ENCODE results near the gene NT5DC4. TPM values are rescaled to one million over a fixed set of nuclear protein-coding genes. Genes with fewer than 3 reads are reported as not detected.

The NT5DC4 gene
- total RNA-seq, 1 donor from 2014 or later, result not detected

- no peaks in the 10 kb centered on the region for H3K36me3 Mint-ChIP-seq (ENCODE audit: unreplicated experiment)
- no peak overlapping the region for H3K4me3 Mint-ChIP-seq (ENCODE audit: unreplicated experiment)
- H3K9me3 Mint-ChIP-seq (ENCODE audit: unreplicated experiment), result no peaks in the 10 kb centered on the region
- no peak for TF ChIP-seq CTCF (IDR thresholded peaks at IDR 0.05)
- H3K27ac Mint-ChIP-seq (ENCODE audit: unreplicated experiment), result no peak overlapping the region
- peaks cover 7% of the 10 kb centered on the region for H3K4me1 Mint-ChIP-seq (ENCODE audit: unreplicated experiment)
- no peak for DNase-seq (ENCODE audit: extremely low spot score, unreplicated experiment)
- H3K27me3 Mint-ChIP-seq (ENCODE audit: unreplicated experiment), result no peaks in the 10 kb centered on the region
Observed at GRCh38 chr2:112787729-112788393, 67.0 kb downstream of the NT5DC4 start.

GRCh38 chr2:112788653-112789052 is 67.8 kb downstream of the NT5DC4 start:
- no peaks in the 10 kb centered on the region for H3K36me3 Mint-ChIP-seq (ENCODE audit: unreplicated experiment)
- peaks cover 7% of the 10 kb centered on the region for H3K4me1 Mint-ChIP-seq (ENCODE audit: unreplicated experiment)
- no peak for DNase-seq (ENCODE audit: extremely low spot score, unreplicated experiment)
- no peak overlapping the region for H3K27ac Mint-ChIP-seq (ENCODE audit: unreplicated experiment)
- H3K9me3 Mint-ChIP-seq (ENCODE audit: unreplicated experiment), result no peaks in the 10 kb centered on the region
- no peaks in the 10 kb centered on the region for H3K27me3 Mint-ChIP-seq (ENCODE audit: unreplicated experiment)
- H3K4me3 Mint-ChIP-seq (ENCODE audit: unreplicated experiment), result no peak overlapping the region
- TF ChIP-seq CTCF (IDR thresholded peaks at IDR 0.05), result no peak

Other genes starting within 250 kb of the NT5DC4 start
- 65.7 and 67.2 TPM in 2 replicates for gene TTL, start 238.9 kb upstream of the NT5DC4 start, total RNA-seq
- 17.1 and 21.0 TPM in 2 replicates for gene POLR1B, start 178.6 kb upstream of the NT5DC4 start, total RNA-seq
- gene CHCHD5, start 136.4 kb upstream of the NT5DC4 start, total RNA-seq, result 24.7 and 31.4 TPM in 2 replicates
- 77.6 and 80.4 TPM in 2 replicates for gene SLC20A1, start 75.1 kb upstream of the NT5DC4 start, total RNA-seq
- 6.3 and 6.5 TPM in 2 replicates for gene CKAP2L, start 43.6 kb downstream of the NT5DC4 start, total RNA-seq
- gene IL1A, start 63.5 kb downstream of the NT5DC4 start, total RNA-seq, result not detected in 2 replicates
- not detected in 2 replicates for gene IL1B, start 115.8 kb downstream of the NT5DC4 start, total RNA-seq
- not detected in 2 replicates for gene IL37, start 190.1 kb downstream of the NT5DC4 start, total RNA-seq